T-helper 2 cell treated with Interferon-gamma antibody and Interleukin-4, amounts not matched to agents 100 ng/mL and 5 ng/mL, for 36 hours (primary cell): Measurements from ENCODE around the gene MYCN. TPM values are rescaled to one million over a fixed set of nuclear protein-coding genes. Genes with fewer than 3 reads are reported as not detected.
"Not testable (repeated sequence)": the region's sequence is repeated elsewhere in the genome, so short reads cannot be mapped to it uniquely, and the experiment has no call there.

Experiments used
- intact Hi-C: fragments of 100-400 bp; cut with micrococcal nuclease; formaldehyde crosslinking; loops from one replicate; pipeline ENCODE4 v1.15.1; 2023
- total RNA-seq: library from RNA; stranded (reverse); gene quantifications from 2 replicates; pipeline ENCODE4 v1.2.3, GENCODE V29; 2022

Gene MYCN
- total RNA-seq, result 0.09 TPM in 1 of 2 replicates, not detected in the other

GRCh38 chr2:15939854-15940660 lies at the start of gene MYCN:
MYCN (plus strand) TSS chr2:15940550; CDS start chr2:15942065, 1,515 bp downstream.
- intact Hi-C loops, result loop anchor here (1.0 kb wide), 1 partner anchor 342 kb away; no protein-coding TSS in a partner anchor

- intact Hi-C loops, result no loop called here
Measured at GRCh38 chr2:15890936-15891905, 49.1 kb upstream of the MYCN start.

- intact Hi-C loops, result no loop called here
Measured at GRCh38 chr2:15892151-15892880, 48.0 kb upstream of the MYCN start.

DNA sequence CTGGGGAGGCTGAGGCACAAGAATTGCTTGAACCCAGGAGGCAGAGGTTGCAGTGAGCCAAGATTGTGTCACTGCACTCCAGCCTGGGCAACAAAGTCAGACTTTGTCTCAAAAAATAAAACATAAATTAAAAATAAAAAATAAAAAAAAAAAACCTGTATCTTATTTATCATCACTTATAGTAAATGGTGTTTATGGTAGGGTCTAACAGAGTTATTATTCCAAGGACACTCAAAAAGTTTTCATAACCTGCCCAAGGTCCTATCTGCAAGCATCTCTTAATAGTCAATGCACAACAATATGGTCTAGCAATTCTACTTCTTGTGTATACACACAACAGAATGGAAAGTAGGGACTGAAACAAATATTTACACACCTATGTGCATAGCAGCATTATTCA lies 47.3 kb upstream of the MYCN start:
- intact Hi-C loops, result no loop called here

GRCh38 chr2:15893689-15894480 lies 46.5 kb upstream of the MYCN start:
- intact Hi-C loops, result no loop called here

- intact Hi-C loops, result no loop called here
Measured at GRCh38 chr2:15894481-15895144, 45.7 kb upstream of the MYCN start.

DNA sequence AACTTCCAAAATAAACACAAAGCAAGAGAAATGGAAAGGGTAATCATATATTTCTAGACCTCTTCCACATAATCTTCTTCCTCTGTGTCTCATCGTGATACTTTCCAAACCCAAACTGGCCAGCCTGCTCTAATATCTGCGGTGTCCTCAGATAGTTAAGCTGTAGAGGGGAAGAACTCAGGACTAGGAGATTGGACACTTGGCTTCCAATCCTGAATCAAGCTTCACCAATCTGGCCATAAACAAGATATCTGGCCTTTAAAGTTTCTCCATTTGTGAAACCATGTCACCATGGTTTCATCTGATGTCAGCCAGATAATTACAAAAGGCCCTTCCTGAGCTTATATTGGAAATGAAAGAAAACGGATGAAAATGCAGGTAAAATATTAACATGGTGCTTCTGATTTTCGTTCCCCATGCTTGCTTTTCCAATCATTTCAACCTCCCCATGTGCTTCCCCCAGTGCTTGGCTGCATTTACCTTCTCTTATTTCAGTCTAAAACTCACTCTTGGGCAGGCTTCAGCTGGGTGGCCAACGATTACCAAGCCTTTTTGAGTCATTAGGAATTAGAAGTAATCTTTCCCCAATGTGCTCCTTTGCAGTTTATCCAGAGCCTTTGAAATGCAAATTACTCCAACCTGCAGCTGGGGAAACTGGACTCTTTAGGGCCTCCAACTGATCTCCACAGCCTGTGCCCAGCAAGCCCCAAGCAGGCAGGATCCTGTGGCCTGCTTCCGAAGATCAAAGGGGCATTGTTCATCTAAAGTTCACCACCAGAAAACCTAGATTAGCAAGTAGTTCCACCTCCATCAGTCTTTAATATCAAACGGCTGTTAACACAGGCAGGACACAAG lies 44.5 kb upstream of the MYCN start:
- intact Hi-C loops, result no loop called here

DNA sequence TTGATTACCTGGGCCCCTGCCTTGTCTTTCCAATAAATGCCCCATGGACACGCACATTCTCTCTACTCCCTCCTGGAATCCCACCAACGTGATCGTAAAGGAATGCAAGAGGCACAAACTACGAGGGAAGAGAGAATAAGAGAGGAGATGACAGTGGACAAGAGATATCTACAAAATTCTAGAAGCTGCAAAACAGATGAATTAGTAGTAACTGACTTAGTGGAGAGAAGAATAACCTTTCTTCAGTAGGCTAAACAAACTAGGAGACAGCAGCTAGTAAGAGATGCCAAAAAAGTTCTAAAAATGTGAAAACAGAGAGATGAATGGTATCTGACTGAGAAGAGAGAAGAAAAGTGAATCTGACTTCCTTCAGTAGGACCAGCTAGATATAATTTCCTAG lies 43.5 kb upstream of the MYCN start:
- intact Hi-C loops, result no loop called here

GRCh38 chr2:15897431-15898098 lies 42.8 kb upstream of the MYCN start:
- intact Hi-C loops, result no loop called here

DNA sequence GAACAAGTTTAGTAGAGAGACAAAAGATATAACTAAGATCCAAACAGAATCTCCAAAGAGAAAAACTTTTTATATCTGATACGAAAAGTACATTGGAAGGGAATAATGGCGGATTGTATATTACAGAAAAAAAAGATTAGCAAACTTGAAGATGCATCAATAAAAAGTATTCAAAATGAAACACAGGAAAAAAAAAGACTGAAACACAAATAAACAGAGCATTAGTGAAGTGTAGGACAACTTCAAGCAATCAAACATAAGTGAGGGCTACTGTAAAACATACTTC lies 41.1 kb upstream of the MYCN start:
- intact Hi-C loops, result no loop called here

DNA sequence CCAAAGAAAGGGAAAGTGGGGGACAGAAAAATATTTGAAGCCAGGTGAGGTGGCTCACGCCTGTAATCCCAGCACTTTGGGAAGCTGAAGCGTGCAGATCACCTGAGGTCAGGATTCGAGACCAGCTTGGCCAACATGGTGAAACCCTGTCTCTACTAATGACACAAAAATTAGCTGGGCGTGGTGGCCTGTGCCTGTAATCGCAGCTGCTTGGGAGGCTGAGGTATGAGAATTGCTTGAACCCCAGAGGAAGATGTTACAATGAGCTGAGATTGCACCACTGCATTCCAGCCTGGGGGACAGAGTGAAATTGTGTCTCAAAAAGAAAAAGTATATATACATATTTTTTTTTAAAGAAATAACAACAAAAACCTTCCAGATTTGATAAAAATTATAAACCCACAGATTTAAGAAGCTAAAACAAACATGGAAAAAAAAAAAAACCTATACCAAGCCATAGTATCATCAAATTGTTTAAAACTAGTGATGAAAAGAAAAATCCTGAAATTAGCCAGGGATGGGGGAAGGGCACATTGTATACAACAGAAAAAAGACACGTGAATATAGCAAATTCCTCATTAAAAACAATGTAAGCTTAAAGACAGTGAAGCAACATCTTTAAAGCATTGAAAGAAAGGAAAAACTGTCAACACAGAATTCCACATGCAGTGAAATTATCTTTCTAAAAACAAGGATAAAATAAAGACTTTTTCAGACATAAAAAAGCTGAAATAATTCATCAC lies 40.4 kb upstream of the MYCN start:
- intact Hi-C loops, result no loop called here

DNA sequence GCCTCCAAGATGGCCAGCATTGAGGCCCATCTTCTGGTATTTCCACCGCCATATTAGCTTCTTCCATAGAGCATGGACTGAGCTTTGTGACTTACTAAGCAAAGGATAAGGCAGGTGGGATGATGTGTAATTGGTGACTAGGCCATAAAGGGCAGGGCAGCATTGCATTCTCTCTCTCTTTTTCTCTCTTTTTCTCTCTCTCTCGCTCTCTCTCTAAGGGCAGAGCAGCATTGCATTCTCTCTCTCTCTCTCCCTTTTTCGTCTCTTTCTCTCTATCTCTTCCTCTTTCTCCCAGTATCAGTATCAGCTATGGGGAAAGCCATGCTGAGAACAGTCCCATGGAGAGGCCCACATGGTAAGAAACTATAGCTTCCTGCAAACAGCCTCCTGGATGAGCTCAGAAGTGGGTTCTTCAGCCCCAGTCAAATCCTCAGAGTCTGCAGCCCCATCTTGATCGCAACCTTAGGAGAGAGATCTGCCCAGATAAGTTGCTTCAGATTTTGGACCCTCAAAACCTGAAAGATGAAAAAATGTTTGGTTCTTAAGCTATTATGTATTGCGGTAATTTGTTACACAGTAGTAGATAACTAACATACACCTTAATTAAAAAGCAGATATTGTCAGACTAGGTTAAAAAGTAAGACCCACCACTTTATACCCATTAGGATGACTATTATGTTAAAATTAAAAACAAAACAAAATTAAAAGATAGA lies 39.1 kb upstream of the MYCN start:
- intact Hi-C loops, result no loop called here

- intact Hi-C loops, result no loop called here
Measured at GRCh38 chr2:15901808-15902130, 38.6 kb upstream of the MYCN start.

- intact Hi-C loops, result not testable (repeated sequence)
Measured at GRCh38 chr2:15903910-15904309, 36.4 kb upstream of the MYCN start.

DNA sequence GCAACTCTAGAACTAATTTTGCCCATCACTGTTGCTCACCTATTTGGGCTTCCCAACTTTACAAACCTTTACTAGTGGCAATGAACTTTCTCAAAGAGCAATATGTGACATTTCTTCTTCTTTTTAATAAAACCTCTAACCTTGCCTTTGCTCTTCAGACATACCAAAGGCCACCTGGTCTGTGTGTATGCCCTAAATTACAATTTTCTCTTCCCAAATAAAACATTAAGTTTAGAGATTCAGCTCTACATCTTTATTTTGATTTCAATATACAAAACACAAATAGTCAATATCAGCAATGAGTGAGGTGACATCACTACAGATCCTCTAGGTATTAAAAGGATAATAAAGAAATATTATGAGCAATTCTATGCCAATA lies 35.1 kb upstream of the MYCN start:
- intact Hi-C loops, result no loop called here

GRCh38 chr2:15905986-15906491 lies 34.3 kb upstream of the MYCN start:
- intact Hi-C loops, result no loop called here

DNA sequence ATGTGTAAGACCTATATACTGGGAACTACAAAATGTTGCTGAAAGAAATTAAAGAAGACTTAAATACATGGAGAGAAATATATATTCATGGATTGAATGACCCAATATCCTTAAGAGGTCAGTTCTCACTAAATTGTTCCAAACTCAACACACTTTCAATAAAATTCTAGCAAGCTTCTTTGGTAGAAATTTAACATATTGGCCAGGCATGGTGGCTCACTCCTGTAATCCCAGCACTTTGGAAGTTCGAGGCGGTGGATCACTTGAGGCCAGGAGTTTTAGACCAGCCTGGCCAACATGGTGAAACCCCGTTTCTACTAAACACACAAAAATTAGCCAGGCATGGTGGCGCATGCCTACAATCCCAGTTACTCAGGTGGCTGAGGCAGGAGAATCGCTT lies 33.6 kb upstream of the MYCN start:
- intact Hi-C loops, result no loop called here
